GM23338 (cell line): ENCODE data around the gene FAM131A. TPM values are rescaled to one million over a fixed set of nuclear protein-coding genes. Genes with fewer than 3 reads are reported as not detected.

Source experiments
- ATAC-seq: fragments of 200-7000 bp; cut with Tn5 transposase; 3 replicates; pipeline ENCODE4 v1.9.1; 2020
- DNase-seq: peaks from one replicate; pipeline ENCODE4 v3.0.0-alpha.2; 2015; ENCODE audit warnings: low spot score
- H2AFZ ChIP-seq: fragments of 200-600 bp; sonication (generic); 2 replicates; pipeline ENCODE4 v1.8.0; 2016; ENCODE audit warnings: antibody characterized with exemption, mild to moderate bottlenecking, moderate library complexity
- H3F3A ChIP-seq: fragments of 200-600 bp; sonication (generic); replicated peaks from 2 replicates; pipeline ENCODE4 v1.8.0; 2017; ENCODE audit warnings: antibody characterized with exemption, mixed run types, low read depth
- H3K27ac ChIP-seq: fragments of 200-600 bp; sonication (generic); 2 replicates; pipeline ENCODE4 v1.6.1; 2016; ENCODE audit warnings: low read depth
- H3K27me3 ChIP-seq: fragments of 200-600 bp; sonication (generic); 2 replicates; pipeline ENCODE4 v1.8.0; 2016; ENCODE audit warnings: mild to moderate bottlenecking, mixed run types, moderate library complexity; ENCODE audit not compliant: insufficient read depth
- H3K36me3 ChIP-seq: fragments of 200-600 bp; sonication (generic); 2 replicates; pipeline ENCODE4 v1.8.0; 2016; ENCODE audit warnings: mild to moderate bottlenecking; ENCODE audit not compliant: insufficient read depth
- H3K4me1 ChIP-seq: fragments of 200-600 bp; sonication (generic); 2 replicates; pipeline ENCODE4 v1.8.0; 2016; ENCODE audit warnings: mild to moderate bottlenecking, moderate library complexity; ENCODE audit not compliant: insufficient read depth
- H3K4me2 ChIP-seq: fragments of 200-600 bp; sonication (generic); 2 replicates; pipeline ENCODE4 v1.7.1; 2017; ENCODE audit warnings: mixed run types
- H3K4me3 ChIP-seq: fragments of 200-600 bp; sonication (generic); 2 replicates; pipeline ENCODE4 v1.6.1; 2016; ENCODE audit warnings: mixed run types
- H3K79me2 ChIP-seq: fragments of 200-600 bp; sonication (generic); replicated peaks from 2 replicates; pipeline ENCODE4 v1.8.0; 2017; ENCODE audit warnings: mild to moderate bottlenecking; ENCODE audit not compliant: insufficient read depth
- H3K9me2 ChIP-seq: fragments of 200-600 bp; sonication (generic); 2 replicates; pipeline ENCODE4 v1.8.0; 2017; ENCODE audit not compliant: insufficient read depth
- H4K20me1 ChIP-seq: fragments of 200-600 bp; sonication (generic); replicated peaks from 2 replicates; pipeline ENCODE4 v1.8.0; 2017; ENCODE audit warnings: mild to moderate bottlenecking; ENCODE audit not compliant: insufficient read depth
- H3K27ac Mint-ChIP-seq: 2 replicates; pipeline ENCODE4 v1.8.0; 2020; ENCODE audit warnings: inconsistent platforms, mild to moderate bottlenecking, moderate library complexity, mixed read lengths
- H3K27me3 Mint-ChIP-seq: 3 replicates; pipeline ENCODE4 v1.8.0; 2022; ENCODE audit warnings: low read depth, mild to moderate bottlenecking, moderate library complexity, mixed read lengths, inconsistent platforms; ENCODE audit not compliant: insufficient read depth, poor library complexity
- H3K36me3 Mint-ChIP-seq: 3 replicates; pipeline ENCODE4 v1.8.0; 2021; ENCODE audit warnings: low read depth, mild to moderate bottlenecking, inconsistent platforms, moderate library complexity, mixed read lengths
- H3K4me1 Mint-ChIP-seq: 3 replicates; pipeline ENCODE4 v1.8.0; 2020; ENCODE audit warnings: mild to moderate bottlenecking, inconsistent platforms, mixed read lengths
- H3K4me3 Mint-ChIP-seq: 3 replicates; pipeline ENCODE4 v1.8.0; 2021; ENCODE audit warnings: moderate library complexity, mild to moderate bottlenecking, inconsistent platforms, mixed read lengths
- H3K9me3 Mint-ChIP-seq: 3 replicates; pipeline ENCODE4 v1.8.0; 2020; ENCODE audit warnings: moderate library complexity, mild to moderate bottlenecking, inconsistent platforms, mixed read lengths
- EZH2 ChIP-seq: fragments of 200-600 bp; sonication (generic); IDR thresholded peaks from one replicate; pipeline ENCODE4 v1.8.0; 2017; ENCODE audit warnings: antibody characterized with exemption, mild to moderate bottlenecking, low read depth; ENCODE audit not compliant: unreplicated experiment
- EZH2phosphoT487 ChIP-seq: fragments of 200-600 bp; sonication (generic); IDR thresholded peaks from one replicate; pipeline ENCODE4 v1.8.1; 2018; ENCODE audit warnings: antibody characterized with exemption; ENCODE audit not compliant: unreplicated experiment
- JUNB ChIP-seq: IDR thresholded peaks from one replicate; pipeline ENCODE4 v1.6.1; 2016; ENCODE audit warnings: antibody characterized with exemption; ENCODE audit not compliant: unreplicated experiment
- NANOG ChIP-seq: IDR thresholded peaks from 2 replicates; pipeline ENCODE4 v1.6.1; 2016; ENCODE audit warnings: antibody characterized with exemption, borderline replicate concordance
- POLR2AphosphoS5 ChIP-seq: IDR thresholded peaks from 2 replicates; pipeline ENCODE4 v1.6.1; 2016; ENCODE audit warnings: antibody characterized with exemption, low read depth
- REST ChIP-seq: IDR thresholded peaks from one replicate; pipeline ENCODE4 v1.6.1; 2018; ENCODE audit warnings: antibody characterized with exemption; ENCODE audit not compliant: unreplicated experiment
- ZNF114 ChIP-seq: fragments of 250-450 bp; sonication (Bioruptor Pico); IDR thresholded peaks from 2 replicates; pipeline ENCODE4 v1.5.0; 2020; ENCODE audit warnings: mild to moderate bottlenecking, moderate library complexity
- ZNF331 ChIP-seq: fragments of 250-450 bp; sonication (Bioruptor Pico); IDR thresholded peaks from 2 replicates; pipeline ENCODE4 v1.5.0; 2020; ENCODE audit warnings: low read depth, mild to moderate bottlenecking, moderate library complexity
- ZNF462 ChIP-seq: fragments of 250-450 bp; sonication (Bioruptor Pico); IDR thresholded peaks from 2 replicates; pipeline ENCODE4 v1.5.0; 2020; ENCODE audit warnings: mild to moderate bottlenecking, moderate library complexity
- polyA plus RNA-seq: library from polyadenylated mRNA; unstranded; fragments of >200 nt; fragmentation: Nextera tagmentation; extraction: Ambion mirVana; gene quantifications from 2 replicates; pipeline ENCODE4 v1.2.1, GENCODE V29; 2016
- total RNA-seq: library from RNA; depleted of rRNA; stranded (reverse); fragments of >200 nt; shearing (Covaris generic); gene quantifications from 2 replicates; pipeline ENCODE4 v1.2.3, GENCODE V29; 2014
- TF ChIP-seq, protein P1 (sequence below), 2 experiments: fragments of 200-600 bp in 1 of 2; sonication (generic) in 1 of 2; conservative IDR thresholded peaks; 2 replicates each; pipeline versions ENCODE4 v1.5.1 to v1.6.1; 2016 to 2017; ENCODE audit warnings: antibody characterized with exemption in 2 of 2, low read depth in 2 of 2, mild to moderate bottlenecking in 2 of 2, moderate library complexity in 1 of 2

Gene FAM131A
- total and polyA plus RNA-seq, 2 experiments from 2014 or later = 6.7 to 31.8 TPM

DNA sequence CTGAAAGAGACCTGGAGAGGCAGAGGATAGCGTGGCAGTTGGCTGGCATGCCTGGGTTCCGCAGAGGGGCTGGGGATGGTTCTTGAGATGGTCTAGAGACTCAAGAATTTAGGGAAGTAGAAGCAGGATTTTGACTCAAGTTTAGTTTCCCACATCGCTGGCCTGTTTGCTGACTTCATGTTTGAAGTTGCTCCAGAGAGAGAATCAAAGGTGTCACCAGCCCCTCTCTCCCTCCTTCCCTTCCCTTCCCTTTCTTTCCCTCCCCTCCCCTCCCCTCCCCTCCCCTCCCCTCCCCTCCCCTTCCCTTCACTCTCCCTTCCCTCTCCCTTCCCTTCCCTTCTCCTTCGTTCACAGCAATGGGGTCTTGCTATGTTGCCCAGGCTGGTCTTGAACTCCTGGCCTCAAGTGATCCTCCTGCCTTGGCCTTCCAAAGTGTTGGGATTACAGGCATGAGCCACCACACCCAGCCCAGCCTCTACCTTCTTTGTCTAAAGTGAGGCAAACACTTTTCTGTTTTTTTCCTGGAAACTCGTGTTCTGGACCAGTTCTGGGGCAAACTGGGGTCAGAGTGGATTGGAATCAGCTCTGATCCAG is 52.6 kb downstream of the FAM131A start (continued):
- TF ChIP-seq ZNF462 (no peak), NANOG (no peak), POLR2AphosphoS5 (no peak)

- no peak overlapping the region for H3K4me2 ChIP-seq
- H3K27ac Mint-ChIP-seq = no peak overlapping the region
- H3K4me1 ChIP-seq = no peaks in the 10 kb centered on the region; the same call in 1 of the 2 replicates
- H3F3A ChIP-seq = no peaks in the 10 kb centered on the region
- no peaks in the 10 kb centered on the region for H3K36me3 ChIP-seq
- no peaks in the 10 kb centered on the region for H3K27me3 ChIP-seq
- H3K4me3 ChIP-seq = no peak overlapping the region
- no peaks in the 10 kb centered on the region for H4K20me1 ChIP-seq
- TF ChIP-seq JUNB = no peak
- TF ChIP-seq EZH2phosphoT487 = no peak
- TF ChIP-seq REST = no peak
- no peak for TF ChIP-seq POLR2AphosphoS5
- no peak for TF ChIP-seq NANOG
- no peak for TF ChIP-seq ZNF114 (CRISPR knock-in tag)
- TF ChIP-seq ZNF331 (CRISPR knock-in tag) = no peak
- TF ChIP-seq, protein P1, sequence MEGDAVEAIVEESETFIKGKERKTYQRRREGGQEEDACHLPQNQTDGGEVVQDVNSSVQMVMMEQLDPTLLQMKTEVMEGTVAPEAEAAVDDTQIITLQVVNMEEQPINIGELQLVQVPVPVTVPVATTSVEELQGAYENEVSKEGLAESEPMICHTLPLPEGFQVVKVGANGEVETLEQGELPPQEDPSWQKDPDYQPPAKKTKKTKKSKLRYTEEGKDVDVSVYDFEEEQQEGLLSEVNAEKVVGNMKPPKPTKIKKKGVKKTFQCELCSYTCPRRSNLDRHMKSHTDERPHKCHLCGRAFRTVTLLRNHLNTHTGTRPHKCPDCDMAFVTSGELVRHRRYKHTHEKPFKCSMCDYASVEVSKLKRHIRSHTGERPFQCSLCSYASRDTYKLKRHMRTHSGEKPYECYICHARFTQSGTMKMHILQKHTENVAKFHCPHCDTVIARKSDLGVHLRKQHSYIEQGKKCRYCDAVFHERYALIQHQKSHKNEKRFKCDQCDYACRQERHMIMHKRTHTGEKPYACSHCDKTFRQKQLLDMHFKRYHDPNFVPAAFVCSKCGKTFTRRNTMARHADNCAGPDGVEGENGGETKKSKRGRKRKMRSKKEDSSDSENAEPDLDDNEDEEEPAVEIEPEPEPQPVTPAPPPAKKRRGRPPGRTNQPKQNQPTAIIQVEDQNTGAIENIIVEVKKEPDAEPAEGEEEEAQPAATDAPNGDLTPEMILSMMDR (conservative IDR thresholded peaks at IDR 0.05; ENCODE audit: low read depth in 2 of 2) = no peak
- no peak for TF ChIP-seq EZH2
- H2AFZ ChIP-seq = no peak overlapping the region
- H3K9me3 Mint-ChIP-seq = no peaks in the 10 kb centered on the region
- DNase-seq = no peak
- ATAC-seq = no peak
- peaks cover 6% of the 10 kb centered on the region for H3K27me3 Mint-ChIP-seq
- no peaks in the 10 kb centered on the region for H3K36me3 Mint-ChIP-seq
- H3K4me1 Mint-ChIP-seq = peaks cover 5% of the 10 kb centered on the region; the same call in 2 of the 3 replicates
- H3K9me2 ChIP-seq = no peaks in the 10 kb centered on the region
- H3K27ac ChIP-seq = no peak overlapping the region
- no peak overlapping the region for H3K4me3 Mint-ChIP-seq
- no peaks in the 10 kb centered on the region for H3K79me2 ChIP-seq
Measured at GRCh38 chr3:184391266-184391665, 53.9 kb downstream of the FAM131A start.
